GM18870 (cell line): ENCODE data around the gene ABTB2.
"Not testable (repeated sequence)": the region's sequence is repeated elsewhere in the genome, so short reads cannot be mapped to it uniquely, and the experiment has no call there.

ENCODE experiments used
- ATAC-seq: cut with Tn5 transposase; IDR thresholded peaks from one replicate; pipeline ENCODE4 v1.9.1; 2021; ENCODE audit warnings: moderate library complexity; ENCODE audit not compliant: unreplicated experiment

Gene ABTB2

GRCh38 chr11:34357701-34358257 is at the start of gene ABTB2:
TSS of gene ABTB2 (minus strand) at chr11:34358010.
- peak; percentile 81 for ATAC-seq

GRCh38 chr11:34407121-34407813 is 49.5 kb upstream of the ABTB2 start:
- ATAC-seq = no peak

- no peak for ATAC-seq
Measured at GRCh38 chr11:34406413-34406812, 48.6 kb upstream of the ABTB2 start.

GRCh38 chr11:34405079-34405858 is 47.5 kb upstream of the ABTB2 start:
- ATAC-seq = no peak

- ATAC-seq = no peak
Measured at GRCh38 chr11:34404280-34404679, 46.5 kb upstream of the ABTB2 start.

GRCh38 chr11:34403431-34403830 is 45.6 kb upstream of the ABTB2 start:
- ATAC-seq = no peak

- no peak for ATAC-seq
Measured at GRCh38 chr11:34397811-34398210, 40.0 kb upstream of the ABTB2 start.

GRCh38 chr11:34397120-34397519 is 39.3 kb upstream of the ABTB2 start:
- ATAC-seq = no peak

GRCh38 chr11:34395916-34396550 is 38.2 kb upstream of the ABTB2 start:
- no peak for ATAC-seq

- no peak for ATAC-seq
Measured at GRCh38 chr11:34394771-34395300, 37.0 kb upstream of the ABTB2 start.

- no peak for ATAC-seq
Measured at GRCh38 chr11:34387653-34388052, 29.8 kb upstream of the ABTB2 start.

GRCh38 chr11:34386356-34386755 is 28.5 kb upstream of the ABTB2 start:
- not testable (repeated sequence) for ATAC-seq

- ATAC-seq = no peak
Measured at GRCh38 chr11:34382532-34383276, 24.9 kb upstream of the ABTB2 start.

- no peak for ATAC-seq
Measured at GRCh38 chr11:34381775-34382174, 24.0 kb upstream of the ABTB2 start.

GRCh38 chr11:34380696-34381095 is 22.9 kb upstream of the ABTB2 start:
- no peak for ATAC-seq

- no peak for ATAC-seq
Measured at GRCh38 chr11:34379539-34379938, 21.7 kb upstream of the ABTB2 start.

GRCh38 chr11:34379079-34379478 is 21.3 kb upstream of the ABTB2 start:
- ATAC-seq = no peak

GRCh38 chr11:34373727-34374126 is 15.9 kb upstream of the ABTB2 start:
- ATAC-seq = no peak

- ATAC-seq = no peak
Measured at GRCh38 chr11:34366522-34366921, 8.7 kb upstream of the ABTB2 start.

GRCh38 chr11:34364102-34364501 is 6.3 kb upstream of the ABTB2 start:
- ATAC-seq = no peak
